ENCODE data around the gene NR2F2. TPM values are rescaled to one million over a fixed set of nuclear protein-coding genes. Genes with fewer than 3 reads are reported as not detected.
A peak's percentile ranks its signal among the peaks of the same experiment; 100 is the strongest.

The NR2F2 gene
- total and polyA plus RNA-seq, 2 experiments from 2014 or later = 0.16 TPM; not detected in 1

DNA sequence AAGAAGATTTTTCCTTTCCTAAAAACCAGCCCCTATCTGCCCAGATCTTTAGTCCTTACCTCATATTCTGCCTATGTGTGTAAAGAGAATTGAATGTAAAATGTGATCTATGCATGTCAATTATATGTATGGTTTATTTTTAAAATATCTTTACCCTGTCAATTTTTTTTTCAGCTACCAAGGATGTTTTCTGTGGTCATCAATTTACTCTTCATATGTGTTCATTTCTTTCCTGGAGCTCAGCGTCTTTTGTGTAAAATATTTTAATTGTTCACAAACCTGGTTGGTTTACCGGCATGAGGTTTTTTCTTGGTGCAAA is 1.7 kb upstream of the NR2F2 start (continued):
- TF ChIP-seq, protein P1, sequence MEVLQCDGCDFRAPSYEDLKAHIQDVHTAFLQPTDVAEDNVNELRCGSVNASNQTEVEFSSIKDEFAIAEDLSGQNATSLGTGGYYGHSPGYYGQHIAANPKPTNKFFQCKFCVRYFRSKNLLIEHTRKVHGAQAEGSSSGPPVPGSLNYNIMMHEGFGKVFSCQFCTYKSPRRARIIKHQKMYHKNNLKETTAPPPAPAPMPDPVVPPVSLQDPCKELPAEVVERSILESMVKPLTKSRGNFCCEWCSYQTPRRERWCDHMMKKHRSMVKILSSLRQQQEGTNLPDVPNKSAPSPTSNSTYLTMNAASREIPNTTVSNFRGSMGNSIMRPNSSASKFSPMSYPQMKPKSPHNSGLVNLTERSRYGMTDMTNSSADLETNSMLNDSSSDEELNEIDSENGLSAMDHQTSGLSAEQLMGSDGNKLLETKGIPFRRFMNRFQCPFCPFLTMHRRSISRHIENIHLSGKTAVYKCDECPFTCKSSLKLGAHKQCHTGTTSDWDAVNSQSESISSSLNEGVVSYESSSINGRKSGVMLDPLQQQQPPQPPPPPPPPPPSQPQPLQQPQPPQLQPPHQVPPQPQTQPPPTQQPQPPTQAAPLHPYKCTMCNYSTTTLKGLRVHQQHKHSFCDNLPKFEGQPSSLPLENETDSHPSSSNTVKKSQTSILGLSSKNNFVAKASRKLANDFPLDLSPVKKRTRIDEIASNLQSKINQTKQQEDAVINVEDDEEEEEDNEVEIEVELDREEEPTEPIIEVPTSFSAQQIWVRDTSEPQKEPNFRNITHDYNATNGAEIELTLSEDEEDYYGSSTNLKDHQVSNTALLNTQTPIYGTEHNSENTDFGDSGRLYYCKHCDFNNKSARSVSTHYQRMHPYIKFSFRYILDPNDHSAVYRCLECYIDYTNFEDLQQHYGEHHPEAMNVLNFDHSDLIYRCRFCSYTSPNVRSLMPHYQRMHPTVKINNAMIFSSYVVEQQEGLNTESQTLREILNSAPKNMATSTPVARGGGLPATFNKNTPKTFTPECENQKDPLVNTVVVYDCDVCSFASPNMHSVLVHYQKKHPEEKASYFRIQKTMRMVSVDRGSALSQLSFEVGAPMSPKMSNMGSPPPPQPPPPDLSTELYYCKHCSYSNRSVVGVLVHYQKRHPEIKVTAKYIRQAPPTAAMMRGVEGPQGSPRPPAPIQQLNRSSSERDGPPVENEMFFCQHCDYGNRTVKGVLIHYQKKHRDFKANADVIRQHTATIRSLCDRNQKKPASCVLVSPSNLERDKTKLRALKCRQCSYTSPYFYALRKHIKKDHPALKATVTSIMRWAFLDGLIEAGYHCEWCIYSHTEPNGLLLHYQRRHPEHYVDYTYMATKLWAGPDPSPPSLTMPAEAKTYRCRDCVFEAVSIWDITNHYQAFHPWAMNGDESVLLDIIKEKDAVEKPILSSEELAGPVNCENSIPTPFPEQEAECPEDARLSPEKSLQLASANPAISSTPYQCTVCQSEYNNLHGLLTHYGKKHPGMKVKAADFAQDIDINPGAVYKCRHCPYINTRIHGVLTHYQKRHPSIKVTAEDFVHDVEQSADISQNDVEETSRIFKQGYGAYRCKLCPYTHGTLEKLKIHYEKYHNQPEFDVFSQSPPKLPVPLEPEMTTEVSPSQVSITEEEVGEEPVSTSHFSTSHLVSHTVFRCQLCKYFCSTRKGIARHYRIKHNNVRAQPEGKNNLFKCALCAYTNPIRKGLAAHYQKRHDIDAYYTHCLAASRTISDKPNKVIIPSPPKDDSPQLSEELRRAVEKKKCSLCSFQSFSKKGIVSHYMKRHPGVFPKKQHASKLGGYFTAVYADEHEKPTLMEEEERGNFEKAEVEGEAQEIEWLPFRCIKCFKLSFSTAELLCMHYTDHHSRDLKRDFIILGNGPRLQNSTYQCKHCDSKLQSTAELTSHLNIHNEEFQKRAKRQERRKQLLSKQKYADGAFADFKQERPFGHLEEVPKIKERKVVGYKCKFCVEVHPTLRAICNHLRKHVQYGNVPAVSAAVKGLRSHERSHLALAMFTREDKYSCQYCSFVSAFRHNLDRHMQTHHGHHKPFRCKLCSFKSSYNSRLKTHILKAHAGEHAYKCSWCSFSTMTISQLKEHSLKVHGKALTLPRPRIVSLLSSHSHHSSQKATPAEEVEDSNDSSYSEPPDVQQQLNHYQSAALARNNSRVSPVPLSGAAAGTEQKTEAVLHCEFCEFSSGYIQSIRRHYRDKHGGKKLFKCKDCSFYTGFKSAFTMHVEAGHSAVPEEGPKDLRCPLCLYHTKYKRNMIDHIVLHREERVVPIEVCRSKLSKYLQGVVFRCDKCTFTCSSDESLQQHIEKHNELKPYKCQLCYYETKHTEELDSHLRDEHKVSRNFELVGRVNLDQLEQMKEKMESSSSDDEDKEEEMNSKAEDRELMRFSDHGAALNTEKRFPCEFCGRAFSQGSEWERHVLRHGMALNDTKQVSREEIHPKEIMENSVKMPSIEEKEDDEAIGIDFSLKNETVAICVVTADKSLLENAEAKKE (CRISPR knock-in tag; IDR thresholded peaks at IDR 0.05) = no peak
- no peak for TF ChIP-seq CREB1 (CRISPR knock-in tag; IDR thresholded peaks at IDR 0.05; ENCODE audit: low read depth)

DNA sequence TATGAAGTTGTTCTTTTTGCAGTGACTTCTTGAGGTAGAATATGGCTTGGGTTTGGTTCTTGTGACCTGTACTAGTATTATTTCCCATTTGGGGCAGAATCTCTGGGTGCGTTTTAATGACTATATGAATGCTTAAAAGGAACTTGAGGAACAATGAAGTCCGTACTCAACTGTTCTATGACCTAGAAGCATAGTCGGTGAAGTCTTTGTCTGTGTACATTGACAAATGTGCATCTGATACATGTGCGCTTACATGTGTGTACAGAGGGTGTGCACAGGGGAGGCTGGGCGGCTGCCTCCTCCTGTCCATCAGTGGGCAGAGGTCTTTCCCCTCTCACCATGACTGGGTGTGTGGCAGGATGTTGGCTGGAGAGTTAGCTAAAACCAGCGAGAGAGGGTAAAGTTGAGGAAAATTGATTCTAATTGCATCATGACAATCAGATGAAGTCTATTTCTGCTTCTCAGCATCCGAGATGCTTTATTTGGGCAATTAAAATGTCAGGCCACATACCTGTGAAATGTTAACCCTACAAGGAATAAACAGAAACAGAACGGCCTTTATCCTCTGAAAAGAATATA is 1.0 kb upstream of the NR2F2 start:
- Histone ChIP-seq H3K27ac (ENCODE audit: low read depth) (no peak overlapping the region), H2AFZ (no peak overlapping the region; the same call in 1 of the 2 replicates)

More for the DNA sequence above, 1.0 kb upstream of the NR2F2 start:
- Histone ChIP-seq H3K36me3 (ENCODE audit: insufficient read depth) (no peaks in the 10 kb centered on the region), H3K4me1 (ENCODE audit: insufficient read depth) (peaks cover 81% of the 10 kb centered on the region), H3K4me2 (peak overlapping the region; percentile 86), H4K20me1 (replicated peaks; ENCODE audit: insufficient read depth) (peaks cover 14% of the 10 kb centered on the region; the same call in 1 of the 2 replicates), H3F3A (replicated peaks; ENCODE audit: low read depth) (peaks cover 50% of the 10 kb centered on the region), H3K27me3 (ENCODE audit: insufficient read depth) (peaks cover 95% of the 10 kb centered on the region), H3K4me3 (peak overlapping the region; percentile 65), H3K9me2 (ENCODE audit: insufficient read depth) (no peaks in the 10 kb centered on the region), H3K79me2 (replicated peaks; ENCODE audit: insufficient read depth) (no peaks in the 10 kb centered on the region)
- Mint-ChIP-seq H3K4me1 (peaks cover 65% of the 10 kb centered on the region), H3K36me3 (ENCODE audit: low read depth) (no peaks in the 10 kb centered on the region), H3K27me3 (ENCODE audit: insufficient read depth, low read depth, poor library complexity) (peaks cover 93% of the 10 kb centered on the region), H3K27ac (no peak overlapping the region), H3K4me3 (peak overlapping the region; percentile 72), H3K9me3 (peaks cover 3% of the 10 kb centered on the region)
- DNase-seq (ENCODE audit: low spot score) = no peak
- TF ChIP-seq EZH2phosphoT487 (IDR thresholded peaks at IDR 0.05; ENCODE audit: unreplicated experiment) (no peak), EZH2 (IDR thresholded peaks at IDR 0.05; ENCODE audit: low read depth, unreplicated experiment) (no peak), ZNF114 (CRISPR knock-in tag; IDR thresholded peaks at IDR 0.05) (no peak), REST (IDR thresholded peaks at IDR 0.05; ENCODE audit: unreplicated experiment) (no peak), JUNB (IDR thresholded peaks at IDR 0.05; ENCODE audit: unreplicated experiment) (no peak), ZNF331 (CRISPR knock-in tag; IDR thresholded peaks at IDR 0.05; ENCODE audit: low read depth) (no peak), POLR2AphosphoS5 (IDR thresholded peaks at IDR 0.05; ENCODE audit: low read depth) (no peak)
- TF ChIP-seq, protein P2, sequence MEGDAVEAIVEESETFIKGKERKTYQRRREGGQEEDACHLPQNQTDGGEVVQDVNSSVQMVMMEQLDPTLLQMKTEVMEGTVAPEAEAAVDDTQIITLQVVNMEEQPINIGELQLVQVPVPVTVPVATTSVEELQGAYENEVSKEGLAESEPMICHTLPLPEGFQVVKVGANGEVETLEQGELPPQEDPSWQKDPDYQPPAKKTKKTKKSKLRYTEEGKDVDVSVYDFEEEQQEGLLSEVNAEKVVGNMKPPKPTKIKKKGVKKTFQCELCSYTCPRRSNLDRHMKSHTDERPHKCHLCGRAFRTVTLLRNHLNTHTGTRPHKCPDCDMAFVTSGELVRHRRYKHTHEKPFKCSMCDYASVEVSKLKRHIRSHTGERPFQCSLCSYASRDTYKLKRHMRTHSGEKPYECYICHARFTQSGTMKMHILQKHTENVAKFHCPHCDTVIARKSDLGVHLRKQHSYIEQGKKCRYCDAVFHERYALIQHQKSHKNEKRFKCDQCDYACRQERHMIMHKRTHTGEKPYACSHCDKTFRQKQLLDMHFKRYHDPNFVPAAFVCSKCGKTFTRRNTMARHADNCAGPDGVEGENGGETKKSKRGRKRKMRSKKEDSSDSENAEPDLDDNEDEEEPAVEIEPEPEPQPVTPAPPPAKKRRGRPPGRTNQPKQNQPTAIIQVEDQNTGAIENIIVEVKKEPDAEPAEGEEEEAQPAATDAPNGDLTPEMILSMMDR (conservative IDR thresholded peaks at IDR 0.05; ENCODE audit: low read depth in 2 of 2) = no peak
- TF ChIP-seq, protein P3, sequence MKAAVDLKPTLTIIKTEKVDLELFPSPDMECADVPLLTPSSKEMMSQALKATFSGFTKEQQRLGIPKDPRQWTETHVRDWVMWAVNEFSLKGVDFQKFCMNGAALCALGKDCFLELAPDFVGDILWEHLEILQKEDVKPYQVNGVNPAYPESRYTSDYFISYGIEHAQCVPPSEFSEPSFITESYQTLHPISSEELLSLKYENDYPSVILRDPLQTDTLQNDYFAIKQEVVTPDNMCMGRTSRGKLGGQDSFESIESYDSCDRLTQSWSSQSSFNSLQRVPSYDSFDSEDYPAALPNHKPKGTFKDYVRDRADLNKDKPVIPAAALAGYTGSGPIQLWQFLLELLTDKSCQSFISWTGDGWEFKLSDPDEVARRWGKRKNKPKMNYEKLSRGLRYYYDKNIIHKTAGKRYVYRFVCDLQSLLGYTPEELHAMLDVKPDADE (IDR thresholded peaks at IDR 0.05) = no peak
- ATAC-seq = no peak
